Neural crest cell (in vitro differentiated cells): ENCODE data around the gene ZNF627. TPM values are rescaled to one million over a fixed set of nuclear protein-coding genes. Genes with fewer than 3 reads are reported as not detected.

Experiments
- DNase-seq: peaks from one replicate; pipeline ENCODE4 v3.0.0; 2021; ENCODE audit warnings: low read depth, mixed read lengths, low spot score
- H3K27ac Mint-ChIP-seq: one replicate; pipeline ENCODE4 v1.8.0; 2021; ENCODE audit warnings: mild to moderate bottlenecking, mixed read lengths; ENCODE audit not compliant: unreplicated experiment
- H3K27me3 Mint-ChIP-seq: 2 replicates; pipeline ENCODE4 v1.8.0; 2021; ENCODE audit warnings: low read depth, mild to moderate bottlenecking, mixed read lengths
- H3K36me3 Mint-ChIP-seq: 2 replicates; pipeline ENCODE4 v1.8.0; 2021; ENCODE audit warnings: low read depth, mild to moderate bottlenecking, mixed read lengths
- H3K4me1 Mint-ChIP-seq: 2 replicates; pipeline ENCODE4 v1.8.0; 2021; ENCODE audit warnings: mixed read lengths
- H3K4me3 Mint-ChIP-seq: one replicate; pipeline ENCODE4 v1.8.0; 2021; ENCODE audit warnings: mild to moderate bottlenecking, mixed read lengths
- H3K9me3 Mint-ChIP-seq: 2 replicates; pipeline ENCODE4 v1.8.0; 2021; ENCODE audit warnings: mixed read lengths
- CTCF ChIP-seq: fragments of 200-600 bp; sonication (generic); conservative IDR thresholded peaks from 2 replicates; pipeline ENCODE4 v1.5.0; 2021; ENCODE audit warnings: antibody characterized with exemption, mild to moderate bottlenecking
- total RNA-seq: library from RNA; stranded (reverse); gene quantifications from 2 replicates; pipeline ENCODE4 v1.2.1, GENCODE V29; 2021

ZNF627 gene
- total RNA-seq, 1 donor from 2014 or later = 22.2 TPM

DNA sequence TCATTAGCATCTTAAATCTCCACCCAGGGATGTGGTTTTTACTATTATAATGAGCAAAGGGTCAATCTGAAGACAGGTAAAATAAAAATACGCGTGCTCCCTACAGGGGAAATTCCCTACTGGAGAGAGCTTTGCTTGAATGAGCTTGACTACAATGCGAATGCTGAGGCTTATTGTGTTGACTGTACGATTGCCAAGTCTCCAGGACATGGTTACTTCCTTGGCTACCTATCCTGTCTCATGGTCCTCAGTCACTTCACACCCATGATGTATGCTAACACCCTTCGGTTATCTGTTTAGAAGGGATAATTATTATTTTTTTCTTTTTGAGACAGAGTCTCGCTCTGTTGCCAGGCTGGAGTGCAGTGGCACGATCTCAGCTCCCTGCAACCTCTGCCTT is 61.7 kb downstream of the ZNF627 start:
- no peak for TF ChIP-seq CTCF
- Mint-ChIP-seq H3K4me3 (no peak overlapping the region), H3K4me1 (no peaks in the 10 kb centered on the region), H3K9me3 (peaks cover 11% of the 10 kb centered on the region), H3K36me3 (peaks cover 64% of the 10 kb centered on the region), H3K27me3 (no peaks in the 10 kb centered on the region), H3K27ac (no peak overlapping the region)
- no peak for DNase-seq

- no peaks in the 10 kb centered on the region for H3K4me1 Mint-ChIP-seq
- H3K4me3 Mint-ChIP-seq = no peak overlapping the region
- no peak overlapping the region for H3K27ac Mint-ChIP-seq
- peaks cover 12% of the 10 kb centered on the region for H3K9me3 Mint-ChIP-seq
- DNase-seq = no peak
- TF ChIP-seq CTCF = peak; percentile 57
- H3K36me3 Mint-ChIP-seq = peaks cover 63% of the 10 kb centered on the region
- H3K27me3 Mint-ChIP-seq = no peaks in the 10 kb centered on the region
Measured at GRCh38 chr19:11659612-11660011, 62.3 kb downstream of the ZNF627 start.

DNA sequence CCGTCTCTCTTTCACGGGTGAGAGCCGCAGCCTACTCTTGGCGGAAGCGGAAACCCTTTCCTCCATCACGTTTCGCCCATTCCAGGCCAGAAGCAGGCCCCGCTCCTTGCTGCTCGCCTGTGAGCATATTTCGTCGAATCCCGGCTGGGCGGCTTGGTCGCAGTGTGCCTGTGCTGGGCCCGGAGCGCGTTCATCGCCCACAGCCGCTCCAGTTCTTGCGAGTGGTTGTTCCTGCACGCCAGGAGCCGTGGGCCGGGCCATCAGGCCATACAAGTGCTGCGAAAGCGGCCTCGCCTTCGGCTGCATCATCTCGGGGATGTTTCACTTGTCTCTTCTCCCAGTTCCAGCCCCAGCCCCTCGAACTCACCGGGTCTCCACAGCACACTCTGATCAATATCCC is 65.0 kb downstream of the ZNF627 start:
- no peak overlapping the region for H3K4me3 Mint-ChIP-seq
- H3K4me1 Mint-ChIP-seq = no peaks in the 10 kb centered on the region
- no peak overlapping the region for H3K27ac Mint-ChIP-seq
- H3K9me3 Mint-ChIP-seq = peaks cover 10% of the 10 kb centered on the region
- no peaks in the 10 kb centered on the region for H3K27me3 Mint-ChIP-seq
- peaks cover 51% of the 10 kb centered on the region for H3K36me3 Mint-ChIP-seq
- no peak for DNase-seq
- no peak for TF ChIP-seq CTCF

GRCh38 chr19:11663181-11663591 is 65.9 kb downstream of the ZNF627 start:
- DNase-seq = no peak
- Mint-ChIP-seq H3K9me3 (peaks cover 10% of the 10 kb centered on the region), H3K36me3 (peaks cover 46% of the 10 kb centered on the region), H3K27me3 (no peaks in the 10 kb centered on the region), H3K27ac (no peak overlapping the region), H3K4me3 (no peak overlapping the region), H3K4me1 (no peaks in the 10 kb centered on the region)
- TF ChIP-seq CTCF = no peak

Other genes starting within 250 kb of the ZNF627 start
- 10.3 and 12.3 TPM in 2 replicates for gene PLPPR2, start 242.1 kb upstream of the ZNF627 start, total RNA-seq
- 2.9 and 3.5 TPM in 2 replicates for gene SWSAP1, start 222.8 kb upstream of the ZNF627 start, total RNA-seq
- gene EPOR, start 213.2 kb upstream of the ZNF627 start, total RNA-seq = 3.5 and 4.5 TPM in 2 replicates
- gene RGL3, start 178.2 kb upstream of the ZNF627 start, total RNA-seq = 0.30 and 0.55 TPM in 2 replicates
- gene ODAD3, start 162.4 kb upstream of the ZNF627 start, total RNA-seq = 2.2 and 3.1 TPM in 2 replicates
- 388 and 391 TPM in 2 replicates for gene PRKCSH, start 161.8 kb upstream of the ZNF627 start, total RNA-seq
- gene ELAVL3, start 116.4 kb upstream of the ZNF627 start, total RNA-seq = 39.7 and 42.8 TPM in 2 replicates
- gene ZNF653, start 91.6 kb upstream of the ZNF627 start, total RNA-seq = 17.9 and 19.0 TPM in 2 replicates
- gene ECSIT, start 68.3 kb upstream of the ZNF627 start, total RNA-seq = 46.0 and 49.4 TPM in 2 replicates
- 1.6 and 1.8 TPM in 2 replicates for gene CNN1, start 58.6 kb upstream of the ZNF627 start, total RNA-seq
- gene ELOF1, start 38.3 kb upstream of the ZNF627 start, total RNA-seq = 69.8 and 70.0 TPM in 2 replicates
- 1.2 and 2.5 TPM in 2 replicates for gene ACP5, start 19.8 kb upstream of the ZNF627 start, total RNA-seq
- 8.7 and 8.8 TPM in 2 replicates for gene ZNF823, start 141.5 kb downstream of the ZNF627 start, total RNA-seq
- gene ZNF441, start 169.5 kb downstream of the ZNF627 start, total RNA-seq = 3.9 and 5.7 TPM in 2 replicates
- 8.8 and 9.8 TPM in 2 replicates for gene ZNF491, start 201.0 kb downstream of the ZNF627 start, total RNA-seq
- 19.7 and 22.2 TPM in 2 replicates for gene ZNF440, start 216.8 kb downstream of the ZNF627 start, total RNA-seq